H1 (cell line): Measurements from ENCODE around the gene CISTR. TPM values are rescaled to one million over a fixed set of nuclear protein-coding genes. Genes with fewer than 3 reads are reported as not detected.

Source experiments
- ASH2L ChIP-seq: fragments of 200-600, 300-600 bp; sonication (generic); IDR thresholded peaks from one replicate; pipeline ENCODE4 v1.7.1; 2017; ENCODE audit warnings: low read length
- ATF2 ChIP-seq: IDR thresholded peaks from 2 replicates; pipeline ENCODE4 v1.6.1; 2012; ENCODE audit warnings: low read length, inconsistent platforms
- BACH1 ChIP-seq: IDR thresholded peaks from 2 replicates; pipeline ENCODE4 v1.6.1; 2012; ENCODE audit warnings: low read length, improper control_type of control experiment
- CHD7 ChIP-seq: fragments of 300-600 bp; sonication (generic); IDR thresholded peaks from 2 replicates; pipeline ENCODE4 v1.7.1; 2012; ENCODE audit warnings: low read length, moderate library complexity, mild to moderate bottlenecking, inconsistent platforms; ENCODE audit not compliant: insufficient replicate concordance
- EP300 ChIP-seq, 2 experiments: IDR thresholded peaks; 1 replicate in 1 of 2; 2 replicates in 1 of 2; pipeline ENCODE4 v1.6.1; 2011 to 2012; ENCODE audit warnings: low read depth in 2 of 2, low read length in 2 of 2, mild to moderate bottlenecking in 2 of 2, borderline replicate concordance in 1 of 2, inconsistent platforms in 1 of 2, moderate library complexity in 1 of 2
- KDM4A ChIP-seq: IDR thresholded peaks from one replicate; pipeline ENCODE4 v1.7.1; 2012; ENCODE audit warnings: low read depth, mild to moderate bottlenecking, moderate library complexity, low read length, inconsistent platforms; ENCODE audit not compliant: severe bottlenecking
- polyA plus RNA-seq, 7 experiments: library from polyadenylated mRNA; depleted of rRNA in 3 of 7; stranded (reverse) in 5 of 7; unstranded in 2 of 7; fragments of >200 nt in 5 of 7; fragments of 200-250 nt in 2 of 7; gene quantifications; 1 replicate in 5 of 7; 2 replicates in 1 of 7; 4 replicates in 1 of 7; pipeline versions ENCODE4 v1.2.1 to v1.2.3, GENCODE V29; 2011 to 2013; ENCODE audit warnings: missing spikeins in 2 of 7, mixed read lengths in 2 of 7
- total RNA-seq: library from RNA; stranded (reverse); fragmentation: NEBNext Ultra II Directional; extraction: Animal tissue kit (Norgen Biotek cat#: 25700); gene quantifications from 2 replicates; pipeline ENCODE4 v1.2.1, GENCODE V29; 2021

The CISTR gene
- total and polyA plus RNA-seq, 2 of the 8 experiments (the other 6 are each of a cell fraction or from before 2014, with no cell fraction given), result not detected

GRCh38 chr12:53770281-53770680 is 18.5 kb upstream of the CISTR start (continued):
- TF ChIP-seq EP300 (IDR thresholded peaks at IDR 0.05; ENCODE audit: borderline replicate concordance in 1 of 2, low read depth in 2 of 2, low read length in 2 of 2), result no peak
- TF ChIP-seq ATF2, result no peak
- no peak for TF ChIP-seq CHD7
- TF ChIP-seq KDM4A, result no peak
- no peak for TF ChIP-seq BACH1
- TF ChIP-seq ASH2L, result no peak
